OCI-LY7 (cell line): ENCODE data around the gene PGC. TPM values are rescaled to one million over a fixed set of nuclear protein-coding genes. Genes with fewer than 3 reads are reported as not detected.

Experiments
- BruUV-seq: library from RNA; stranded (reverse); fragments of 400-500 nt; replicated peaks from 2 replicates; lab custom pipeline; 2021; lab: Mats Ljungman, UMichigan
- CTCF ChIA-PET: fragments of 300-600 bp; sonication (Branson Sonifier 250); formaldehyde crosslinking; loops from one replicate; lab custom pipeline; 2022; ENCODE audit warnings: antibody characterized with exemption; ENCODE audit not compliant: unreplicated experiment; lab: Charles Lee
- POLR2A ChIA-PET: fragments of 300-600 bp; sonication (Branson Sonifier 250); formaldehyde crosslinking; loops from one replicate; lab custom pipeline; 2022; ENCODE audit warnings: antibody characterized with exemption; lab: Charles Lee
- DNase-seq: peaks from one replicate; pipeline ENCODE4 v3.0.0-alpha.2; 2015; ENCODE audit warnings: low spot score
- H2AFZ ChIP-seq: fragments of 200-600 bp; sonication (generic), shearing (Covaris generic); 2 replicates; pipeline ENCODE4 v1.6.1; 2014; ENCODE audit warnings: mild to moderate bottlenecking, antibody characterized with exemption, low read length, moderate library complexity
- H3K27ac ChIP-seq: fragments of 200-600 bp; sonication (generic); 2 replicates; pipeline ENCODE4 v1.5.1; 2014; ENCODE audit warnings: mixed run types, low read depth, mild to moderate bottlenecking, moderate library complexity, low read length, inconsistent platforms; ENCODE audit not compliant: poor library complexity, severe bottlenecking
- H3K36me3 ChIP-seq: fragments of 200-600 bp; sonication (generic); 2 replicates; pipeline ENCODE4 v1.6.1; 2014; ENCODE audit warnings: mild to moderate bottlenecking, antibody characterized with exemption, low read length, moderate library complexity, mixed read lengths; ENCODE audit not compliant: insufficient read depth
- H3K4me1 ChIP-seq: fragments of 200-600 bp; sonication (generic); 2 replicates; pipeline ENCODE4 v1.5.1; 2014; ENCODE audit warnings: mild to moderate bottlenecking, low read length; ENCODE audit not compliant: insufficient read depth, poor library complexity, severe bottlenecking
- H3K4me2 ChIP-seq: fragments of 200-600 bp; sonication (generic); 2 replicates; pipeline ENCODE4 v1.6.1; 2014; ENCODE audit warnings: mild to moderate bottlenecking, low read length
- H3K4me3 ChIP-seq: fragments of 200-600 bp; sonication (generic); 2 replicates; pipeline ENCODE4 v1.5.1; 2014; ENCODE audit warnings: mild to moderate bottlenecking, low read depth, low read length; ENCODE audit not compliant: poor library complexity, severe bottlenecking
- H3K79me2 ChIP-seq: fragments of 200-600 bp; sonication (generic); 2 replicates; pipeline ENCODE4 v1.6.1; 2016; ENCODE audit warnings: low read depth, mild to moderate bottlenecking, low read length, moderate library complexity, mixed read lengths; ENCODE audit not compliant: insufficient read depth
- H3K9me2 ChIP-seq: fragments of 200-600 bp; sonication (generic); 2 replicates; pipeline ENCODE4 v1.6.1; 2016; ENCODE audit warnings: mild to moderate bottlenecking, low read length, mixed read lengths; ENCODE audit not compliant: insufficient read depth
- H3K9me3 ChIP-seq: fragments of 200-600 bp; sonication (generic); 2 replicates; pipeline ENCODE4 v1.6.1; 2014; ENCODE audit warnings: mild to moderate bottlenecking, mixed run types, low read length, mixed read lengths
- H4K20me1 ChIP-seq: fragments of 200-600 bp; sonication (generic); 2 replicates; pipeline ENCODE4 v1.6.1; 2014; ENCODE audit warnings: mild to moderate bottlenecking, antibody characterized with exemption, low read length, moderate library complexity, mixed read lengths; ENCODE audit not compliant: insufficient read depth
- EZH2phosphoT487 ChIP-seq: fragments of 200-600 bp; sonication (generic); IDR thresholded peaks from 2 replicates; pipeline ENCODE4 v1.6.1; 2018; ENCODE audit warnings: low read depth, borderline replicate concordance, mild to moderate bottlenecking, mixed run types, antibody characterized with exemption, low read length, moderate library complexity, mixed read lengths
- intact Hi-C: fragments of 100-400 bp; cut with micrococcal nuclease; formaldehyde crosslinking; loops from one replicate; pipeline ENCODE4 v1.10.0; 2022; ENCODE audit not compliant: unreplicated experiment
- total RNA-seq, 2 experiments: library from RNA; depleted of rRNA in 1 of 2; stranded (reverse); fragments of >200 nt in 1 of 2; shearing (Covaris generic) in 1 of 2; gene quantifications; 2 replicates each; pipeline ENCODE4 v1.2.3, GENCODE V29; 2014 to 2022
- TF ChIP-seq, protein P1 (sequence below): fragments of 200-600 bp; sonication (generic); conservative IDR thresholded peaks from 2 replicates; pipeline ENCODE4 v1.5.1; 2014; ENCODE audit warnings: mild to moderate bottlenecking, antibody characterized with exemption, low read length, moderate library complexity, mixed read lengths

Gene PGC
- total RNA-seq, 2 experiments from 2014 or later, result not detected

DNA sequence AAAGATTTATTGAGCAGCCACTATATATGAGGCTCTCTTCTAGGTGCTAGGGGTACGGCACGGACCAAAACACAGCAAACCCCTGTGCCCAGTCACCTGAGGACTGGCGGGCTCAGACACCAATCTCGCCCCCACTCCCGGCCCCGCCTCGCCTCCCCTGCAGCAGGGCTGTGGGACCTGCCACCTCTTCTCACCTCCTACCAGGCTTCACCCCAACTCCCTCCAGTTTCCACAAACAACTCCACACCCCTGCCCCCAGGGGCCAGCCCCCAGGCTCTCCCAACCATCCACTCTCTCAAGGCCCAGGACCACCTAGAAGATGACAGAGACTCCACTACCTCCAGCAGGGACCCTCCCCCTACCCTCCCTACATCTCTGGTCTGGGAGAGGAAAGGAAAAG, 18.2 kb downstream of the PGC start:
- intact Hi-C loops, result loop anchor here (10.0 kb wide), 1 partner anchor 1016 kb away; the partner anchor contains the start of gene TBCC
- ChIA-PET POLR2A (interaction anchor here (8.3 kb wide), 1 partner anchor 24 kb away, joined by 118 read pairs; no protein-coding TSS in a partner anchor), CTCF (interaction anchor here (0.8 kb wide), 1 partner anchor 22 kb away, joined by 4 read pairs; no protein-coding TSS in a partner anchor)
- TF ChIP-seq EZH2phosphoT487, result no peak
- TF ChIP-seq, protein P1, sequence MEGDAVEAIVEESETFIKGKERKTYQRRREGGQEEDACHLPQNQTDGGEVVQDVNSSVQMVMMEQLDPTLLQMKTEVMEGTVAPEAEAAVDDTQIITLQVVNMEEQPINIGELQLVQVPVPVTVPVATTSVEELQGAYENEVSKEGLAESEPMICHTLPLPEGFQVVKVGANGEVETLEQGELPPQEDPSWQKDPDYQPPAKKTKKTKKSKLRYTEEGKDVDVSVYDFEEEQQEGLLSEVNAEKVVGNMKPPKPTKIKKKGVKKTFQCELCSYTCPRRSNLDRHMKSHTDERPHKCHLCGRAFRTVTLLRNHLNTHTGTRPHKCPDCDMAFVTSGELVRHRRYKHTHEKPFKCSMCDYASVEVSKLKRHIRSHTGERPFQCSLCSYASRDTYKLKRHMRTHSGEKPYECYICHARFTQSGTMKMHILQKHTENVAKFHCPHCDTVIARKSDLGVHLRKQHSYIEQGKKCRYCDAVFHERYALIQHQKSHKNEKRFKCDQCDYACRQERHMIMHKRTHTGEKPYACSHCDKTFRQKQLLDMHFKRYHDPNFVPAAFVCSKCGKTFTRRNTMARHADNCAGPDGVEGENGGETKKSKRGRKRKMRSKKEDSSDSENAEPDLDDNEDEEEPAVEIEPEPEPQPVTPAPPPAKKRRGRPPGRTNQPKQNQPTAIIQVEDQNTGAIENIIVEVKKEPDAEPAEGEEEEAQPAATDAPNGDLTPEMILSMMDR, result no peak
- Histone ChIP-seq H3K9me2 (no peaks in the 10 kb centered on the region), H4K20me1 (peaks cover 4% of the 10 kb centered on the region; the same call in 1 of the 2 replicates), H2AFZ (no peak overlapping the region), H3K4me3 (peak overlapping the region; percentile 91), H3K79me2 (peaks cover 89% of the 10 kb centered on the region), H3K4me2 (peak overlapping the region; percentile 97), H3K4me1 (peaks cover 98% of the 10 kb centered on the region), H3K36me3 (no peaks in the 10 kb centered on the region), H3K9me3 (no peaks in the 10 kb centered on the region), H3K27ac (peak overlapping the region; percentile 94)
- BruUV-seq, result no TSS peak
- DNase-seq, result no peak

DNA sequence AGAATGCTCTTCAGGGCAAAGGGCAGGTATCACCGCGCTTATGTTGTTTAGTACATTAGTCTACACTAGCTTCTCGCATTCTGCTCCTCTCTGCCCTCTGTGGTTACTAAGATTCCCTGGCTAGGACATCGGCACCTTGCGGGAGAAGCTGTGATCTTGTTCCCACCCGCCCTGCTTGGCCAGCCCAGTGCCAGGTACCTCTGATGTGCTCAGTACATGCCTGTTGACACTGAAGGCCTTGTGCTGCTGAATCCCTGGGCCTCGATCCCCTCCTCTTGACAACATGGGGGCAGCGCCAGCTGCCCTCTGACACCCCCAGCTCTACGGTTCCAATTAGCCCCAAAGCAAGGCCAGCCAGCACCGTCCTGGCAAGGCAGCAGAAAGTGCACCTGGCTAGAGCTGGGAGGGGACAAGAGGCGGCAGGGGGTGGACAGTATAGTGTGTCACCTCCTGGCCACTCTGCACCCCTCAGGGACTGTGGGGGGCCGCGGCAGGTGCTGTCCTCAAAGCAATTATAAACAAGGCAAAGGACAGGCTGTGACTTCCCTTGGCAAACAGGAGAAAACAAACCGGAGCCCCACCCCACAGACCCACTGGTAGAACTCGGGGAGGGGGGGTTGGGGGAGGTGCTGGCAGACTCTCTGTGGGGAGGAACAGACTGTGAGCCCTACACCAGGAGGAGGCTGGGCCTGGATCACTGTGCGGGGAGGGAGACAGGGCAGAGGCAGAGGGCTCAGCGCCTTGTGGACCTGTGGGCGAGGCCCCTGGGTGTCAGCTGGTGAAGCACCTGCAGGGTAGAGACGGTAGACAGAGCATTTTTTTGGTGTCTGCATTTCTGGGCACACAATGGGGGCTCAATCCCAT, 18.9 kb downstream of the PGC start:
- Histone ChIP-seq H3K9me2 (no peaks in the 10 kb centered on the region), H3K4me2 (peak overlapping the region; percentile 97), H3K9me3 (no peaks in the 10 kb centered on the region), H3K4me1 (peaks cover 98% of the 10 kb centered on the region), H3K36me3 (no peaks in the 10 kb centered on the region), H3K4me3 (peak overlapping the region; percentile 91), H3K27ac (peak overlapping the region; percentile 94), H2AFZ (no peak overlapping the region), H4K20me1 (peaks cover 4% of the 10 kb centered on the region; the same call in 1 of the 2 replicates), H3K79me2 (peaks cover 86% of the 10 kb centered on the region)
- CTCF ChIA-PET, result interaction anchor here (0.6 to 0.8 kb wide), 2 partner anchors 11 to 22 kb away, joined by 3 to 4 read pairs; no protein-coding TSS in a partner anchor
- POLR2A ChIA-PET, result interaction anchor here (8.3 kb wide), 1 partner anchor 23 kb away, joined by 118 read pairs; no protein-coding TSS in a partner anchor
- intact Hi-C loops, result loop anchor here (10.0 kb wide), 1 partner anchor 1016 kb away; the partner anchor contains the start of gene TBCC
- DNase-seq, result peak; percentile 47
- TF ChIP-seq EZH2phosphoT487, result no peak
- TF ChIP-seq, protein P1, result no peak
- no TSS peak for BruUV-seq
